Inferior parietal cortex (tissue), 1 donor: Measurements from ENCODE around the gene KLHL30.
"Not testable (repeated sequence)": the region's sequence is repeated elsewhere in the genome, so short reads cannot be mapped to it uniquely, and the experiment has no call there.

Source experiments
- DNase-seq: peaks from one replicate; pipeline ENCODE4 v3.0.0-alpha.2; 2016; ENCODE audit errors: extremely low spot score

KLHL30 gene

DNA sequence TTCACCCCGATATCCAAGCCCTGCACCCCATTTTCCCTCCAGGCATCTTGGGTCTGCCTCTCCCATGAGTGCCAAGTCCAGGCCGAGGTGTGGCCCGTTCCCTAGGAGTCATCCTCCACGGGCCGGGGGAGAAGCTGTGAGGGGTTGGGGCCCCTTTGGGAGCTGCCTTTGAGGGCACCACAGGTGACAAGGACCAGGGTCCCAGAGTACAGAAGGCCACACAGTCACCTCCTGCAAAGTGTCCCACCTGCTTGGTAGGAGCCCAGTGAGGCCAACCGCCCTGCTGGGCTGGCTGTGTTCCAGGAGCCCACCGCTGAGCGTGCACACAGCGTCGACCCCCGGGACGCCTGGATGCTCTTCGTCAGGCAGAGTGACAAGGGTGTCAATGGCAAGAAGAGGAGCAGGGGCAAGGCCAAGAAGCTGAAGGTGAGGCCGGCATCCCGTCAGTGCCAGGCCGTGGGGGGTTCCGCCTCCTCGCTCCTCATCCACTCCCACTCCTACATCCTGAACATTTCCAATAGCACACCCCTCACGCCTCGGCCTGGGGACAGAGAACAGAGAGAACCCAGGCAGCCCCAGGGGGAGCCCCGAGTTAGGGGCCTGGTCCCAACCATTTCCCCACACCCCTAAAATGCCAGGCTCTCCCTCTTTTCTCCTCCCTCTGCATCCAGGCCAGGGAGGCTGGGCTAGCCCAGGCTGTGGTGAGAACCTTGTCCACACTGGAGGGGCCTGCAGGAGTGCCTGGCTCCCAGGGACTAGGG, 23.0 kb downstream of the KLHL30 start:
- DNase-seq = no peak

DNA sequence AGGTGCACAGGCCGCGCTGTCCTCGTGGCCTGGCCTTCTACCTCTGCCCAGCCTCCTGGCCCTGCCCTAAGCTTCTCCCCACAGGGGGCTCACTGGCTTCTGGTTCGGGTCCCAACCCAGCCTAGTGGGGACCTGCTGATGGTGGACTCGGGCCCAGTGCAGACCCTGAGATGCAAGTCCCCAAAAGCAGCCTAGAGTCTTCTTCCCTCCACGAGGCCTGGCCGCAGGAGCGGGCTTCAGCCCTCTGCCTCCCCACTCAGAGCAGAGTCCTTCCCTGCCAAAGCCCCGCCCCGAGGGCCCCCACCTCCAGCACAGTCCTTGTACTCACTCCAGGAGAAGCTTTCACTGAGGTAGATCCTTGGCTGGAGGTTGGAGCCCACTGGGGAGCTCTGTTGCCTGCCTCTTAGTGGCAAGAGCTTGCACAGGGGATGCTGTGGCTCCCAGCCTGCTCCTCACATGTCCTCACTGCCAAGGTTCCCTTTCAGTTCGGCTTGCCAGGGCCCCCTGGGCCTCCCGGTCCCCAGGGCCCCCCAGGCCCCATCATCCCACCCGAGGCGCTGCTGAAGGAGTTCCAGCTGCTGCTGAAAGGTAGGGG, 23.9 kb downstream of the KLHL30 start:
- no peak for DNase-seq

DNA sequence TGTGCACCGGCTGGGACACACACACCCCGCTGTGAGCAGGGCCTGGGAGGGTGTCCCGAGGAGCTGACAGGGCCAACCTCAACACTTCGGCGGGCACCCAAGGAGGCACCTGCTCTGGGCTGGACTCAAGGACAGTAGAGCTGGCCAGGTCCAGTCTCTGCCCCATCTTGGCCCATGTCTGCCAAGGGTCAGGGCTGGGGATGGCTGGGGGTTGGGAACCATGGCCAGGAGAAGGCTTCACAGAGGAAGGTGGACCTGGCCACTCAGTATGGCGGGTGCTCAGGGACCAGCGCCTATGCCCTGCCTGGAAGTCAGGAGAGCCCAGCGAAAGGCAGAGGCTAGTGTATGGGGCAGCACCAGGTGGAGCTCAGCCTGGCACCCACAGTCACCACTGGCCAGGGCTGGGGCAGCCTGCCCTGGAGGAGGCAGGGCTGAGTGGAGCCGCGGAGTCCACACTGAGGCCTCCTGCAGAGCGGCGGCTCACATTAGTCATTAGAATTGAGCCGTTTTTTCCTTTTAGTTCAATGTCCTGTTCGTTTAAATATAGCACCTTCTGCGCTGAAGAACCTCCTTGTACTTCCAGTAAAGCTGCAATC, 24.5 kb downstream of the KLHL30 start:
- DNase-seq = no peak

DNA sequence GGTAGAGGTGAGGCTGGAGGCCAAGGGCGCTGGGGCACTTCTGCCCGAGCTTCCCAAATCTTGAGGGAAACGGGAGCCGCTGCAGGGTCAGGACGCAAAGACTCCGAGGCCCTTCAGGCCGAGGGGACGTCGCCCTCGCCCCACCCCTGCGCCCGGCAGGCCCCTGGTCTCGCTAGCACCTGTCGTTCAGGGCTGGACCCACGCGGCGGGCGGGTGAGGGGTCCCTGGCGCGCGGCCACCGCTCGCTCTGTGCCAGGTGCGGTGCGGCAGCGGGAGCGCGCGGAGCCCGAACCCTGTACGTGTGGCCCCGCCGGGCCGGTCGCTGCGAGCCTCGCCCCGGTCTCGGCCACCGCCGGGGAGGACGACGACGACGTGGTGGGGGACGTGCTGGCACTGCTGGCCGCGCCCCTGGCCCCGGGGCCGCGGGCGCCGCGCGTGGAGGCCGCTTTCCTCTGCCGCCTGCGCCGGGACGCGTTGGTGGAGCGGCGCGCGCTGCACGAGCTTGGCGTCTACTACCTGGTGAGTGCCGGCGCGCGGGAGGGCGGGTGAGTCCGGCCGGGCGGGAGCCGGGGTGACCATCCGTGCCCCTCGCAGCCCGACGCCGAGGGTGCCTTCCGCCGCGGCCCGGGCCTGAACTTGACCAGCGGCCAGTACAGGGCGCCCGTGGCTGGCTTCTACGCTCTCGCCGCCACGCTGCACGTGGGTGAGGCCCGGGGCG, 25.2 kb downstream of the KLHL30 start:
- no peak for DNase-seq

DNA sequence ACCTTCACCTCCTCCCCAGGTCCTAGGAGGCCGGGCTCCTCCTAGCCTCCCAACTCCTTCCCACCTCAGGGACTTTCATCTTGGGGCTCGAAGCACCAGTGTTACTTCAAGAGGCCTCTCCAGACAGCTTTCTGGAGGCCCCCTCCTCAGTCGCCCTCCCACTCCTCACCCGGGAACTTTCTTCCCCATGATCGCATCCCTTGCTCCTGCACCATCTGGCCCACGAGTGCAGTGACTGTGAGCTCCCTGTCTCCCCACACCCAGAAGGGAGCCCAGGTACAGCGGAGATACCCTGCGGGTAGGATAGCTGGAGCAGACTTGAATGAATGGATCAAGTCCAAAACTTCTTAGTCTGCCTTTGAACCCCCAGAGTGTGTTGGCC, 26.4 kb downstream of the KLHL30 start:
- DNase-seq = no peak

DNA sequence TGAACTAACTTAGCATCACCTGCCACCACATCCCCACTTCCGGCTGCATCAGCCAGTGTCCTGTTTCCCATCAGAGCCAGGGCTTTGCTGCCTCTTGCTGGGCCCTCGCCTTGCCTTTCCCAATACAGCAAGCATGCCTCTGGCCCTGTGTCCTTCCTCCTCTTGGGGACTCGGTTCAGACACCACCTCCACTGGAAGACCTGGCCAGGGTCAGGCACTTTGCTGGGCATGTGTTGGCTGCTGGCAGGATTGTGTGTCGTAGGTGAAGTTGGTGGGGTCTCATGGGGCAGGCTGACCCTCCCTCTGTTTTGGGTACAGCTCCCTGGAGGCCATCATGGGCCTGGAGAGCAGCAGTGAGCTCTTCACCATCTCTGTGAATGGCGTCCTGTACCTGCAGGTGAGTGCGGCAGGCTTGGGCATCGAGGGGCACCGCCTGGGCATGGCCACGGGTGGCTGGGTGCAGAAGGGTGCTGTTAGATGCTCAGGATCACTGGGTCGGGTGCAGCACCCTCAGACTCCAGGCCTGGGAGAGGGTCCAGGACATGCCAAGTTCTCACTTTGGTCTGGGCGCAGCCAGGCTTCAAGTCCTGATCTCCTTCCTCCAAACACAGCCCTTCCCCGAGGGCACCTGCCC, 26.9 kb downstream of the KLHL30 start:
- DNase-seq = no peak

DNA sequence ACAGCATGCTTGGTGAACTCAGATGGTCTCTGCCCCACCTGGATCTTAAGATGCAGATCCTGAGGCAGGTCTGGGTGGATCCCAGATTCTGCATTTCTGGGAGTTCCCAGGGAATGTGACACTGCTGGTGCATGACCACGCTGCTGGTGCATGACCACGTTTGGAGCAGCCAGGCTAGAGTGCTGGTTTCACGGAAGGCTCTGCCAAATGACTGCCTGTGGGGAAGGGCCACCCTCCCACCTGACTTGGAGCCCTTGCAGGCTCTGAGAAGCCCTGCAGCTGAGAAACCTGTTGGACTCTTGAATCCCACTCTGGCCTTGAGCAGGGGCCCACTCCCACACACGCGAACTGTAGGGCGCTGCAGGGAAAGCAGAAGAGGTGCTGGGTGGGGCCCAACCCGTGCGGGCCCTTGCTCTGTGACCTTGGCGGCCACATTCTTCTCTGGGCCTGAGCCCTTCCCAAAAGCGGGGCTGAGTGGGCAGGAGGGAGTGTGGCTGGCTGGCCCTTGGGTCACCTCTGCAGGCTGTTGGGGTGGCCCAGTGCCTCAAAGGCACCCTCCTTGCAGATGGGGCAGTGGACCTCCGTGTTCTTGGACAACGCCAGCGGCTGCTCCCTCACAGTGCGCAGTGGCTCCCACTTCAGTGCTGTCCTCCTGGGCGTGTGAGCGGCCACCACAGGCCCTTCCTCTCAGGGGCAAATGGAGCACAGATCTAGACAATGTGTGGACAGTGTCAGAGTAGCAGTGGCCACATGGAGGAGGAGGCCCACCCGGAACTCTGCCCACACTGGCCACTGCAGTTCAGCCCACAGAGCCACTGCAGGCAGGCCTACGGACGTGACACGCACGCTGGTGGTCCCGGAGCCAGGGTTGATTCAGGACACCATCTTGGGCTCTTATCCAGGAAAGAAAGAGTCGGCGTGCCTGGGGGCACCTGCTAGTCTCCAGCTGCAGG, 28.2 kb downstream of the KLHL30 start:
- no peak for DNase-seq

DNA sequence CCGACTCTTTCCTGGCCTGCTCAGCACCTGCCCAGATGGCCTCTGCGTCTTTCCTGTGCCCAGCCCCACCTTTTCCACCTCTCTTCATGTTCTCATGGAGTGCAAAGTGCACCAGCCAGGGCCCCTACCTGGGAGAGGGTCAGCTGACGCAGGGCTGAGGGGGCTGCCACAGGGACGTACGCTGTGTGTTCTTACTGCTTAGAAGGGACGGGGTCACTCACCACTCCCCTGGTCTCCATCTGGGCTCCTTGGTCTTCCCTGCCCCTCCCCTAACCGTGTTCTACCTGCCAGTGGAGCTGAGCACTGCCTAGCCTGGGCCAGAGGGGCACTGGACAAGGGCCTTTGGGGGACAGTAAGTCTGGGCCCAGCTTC, 28.9 kb downstream of the KLHL30 start:
- DNase-seq = no peak

DNA sequence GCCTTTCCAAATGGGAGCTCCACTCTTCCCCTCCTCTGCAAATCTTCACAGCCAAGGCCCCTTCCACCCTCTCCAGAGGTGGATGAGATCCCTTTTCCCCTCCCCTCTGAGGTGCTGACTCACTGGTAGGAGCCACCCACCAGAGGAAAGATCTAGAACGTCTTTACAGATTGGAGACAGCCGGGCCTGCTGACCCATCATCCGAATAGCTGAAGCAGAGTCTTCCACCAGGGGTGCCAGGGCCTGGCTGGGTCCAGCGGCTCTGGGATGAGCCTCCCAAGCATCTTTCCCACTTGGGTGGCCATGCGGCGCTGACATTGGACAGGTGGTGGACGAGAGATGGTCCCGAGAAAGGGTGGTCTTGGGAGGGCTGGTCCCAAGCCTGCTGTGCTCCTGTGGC, 29.3 kb downstream of the KLHL30 start:
- DNase-seq = no peak

DNA sequence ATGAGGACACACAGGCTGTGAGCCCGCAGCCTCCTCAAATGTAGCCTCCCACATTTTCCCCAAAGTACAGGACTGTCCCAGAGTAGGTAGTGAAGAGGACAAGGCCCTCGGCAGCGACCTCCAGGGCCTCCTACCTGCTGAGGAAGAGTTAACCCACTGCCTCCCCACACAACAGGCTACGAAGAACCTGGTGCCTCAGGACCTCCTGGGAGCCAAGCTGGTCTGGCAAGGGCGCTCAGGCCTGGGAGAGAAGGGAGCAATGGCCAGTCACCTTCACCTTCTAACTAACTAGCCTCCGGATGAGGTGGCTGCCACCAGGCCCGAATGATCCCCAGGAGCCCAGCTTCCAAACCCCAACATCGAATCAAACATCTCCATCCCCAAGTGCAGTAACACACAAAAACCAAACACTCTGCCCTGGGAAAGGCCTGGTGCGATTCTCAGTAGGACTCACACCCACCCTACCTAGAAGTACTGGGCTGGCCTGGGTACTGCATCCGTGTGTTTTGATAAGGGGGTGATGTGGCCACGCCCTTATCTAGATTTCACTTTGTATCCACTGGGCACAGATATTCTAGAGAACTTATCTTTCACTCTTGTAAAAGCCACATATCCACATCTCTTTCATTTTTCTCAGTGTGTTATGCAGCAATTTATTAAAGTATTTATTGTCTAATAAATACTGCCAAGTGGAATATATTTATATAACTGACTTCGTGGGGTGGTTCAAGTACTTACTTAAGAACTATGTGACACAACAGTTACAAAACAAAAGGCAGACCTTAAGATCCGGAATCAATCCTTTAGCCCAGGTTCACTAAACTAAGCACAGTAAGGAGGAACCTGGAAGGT, 30.0 kb downstream of the KLHL30 start:
- DNase-seq = no peak

DNA sequence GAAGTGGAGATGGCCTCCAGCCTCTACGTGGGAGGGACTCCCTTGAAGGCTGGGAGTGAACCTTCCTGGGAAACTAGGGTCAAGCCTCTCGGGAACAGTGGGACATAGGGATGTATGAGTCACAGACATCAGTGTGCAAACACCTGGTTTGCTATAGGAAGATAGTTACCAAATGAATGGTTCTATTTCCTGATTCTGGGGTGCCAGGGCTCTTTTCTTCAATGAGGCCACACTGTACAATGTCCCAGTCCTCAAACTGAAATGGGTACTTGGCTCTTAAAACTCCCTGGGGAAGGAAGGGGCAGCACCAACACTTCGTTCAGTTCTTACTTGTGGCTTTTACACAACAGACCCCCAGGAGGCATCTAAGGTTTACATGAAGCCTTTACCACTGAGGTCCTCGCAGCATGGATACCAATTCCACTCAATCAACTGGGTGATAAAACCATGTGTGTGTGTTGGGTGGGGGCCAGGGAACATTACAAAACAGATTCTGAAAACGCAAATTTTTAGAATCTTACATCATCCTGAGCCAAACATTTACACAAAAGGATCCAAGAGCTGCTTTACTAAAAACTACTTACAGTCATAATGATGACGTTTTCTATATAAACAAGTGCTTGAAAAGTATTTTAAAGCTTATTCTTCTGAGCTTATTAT, 30.7 kb downstream of the KLHL30 start:
- DNase-seq = no peak

DNA sequence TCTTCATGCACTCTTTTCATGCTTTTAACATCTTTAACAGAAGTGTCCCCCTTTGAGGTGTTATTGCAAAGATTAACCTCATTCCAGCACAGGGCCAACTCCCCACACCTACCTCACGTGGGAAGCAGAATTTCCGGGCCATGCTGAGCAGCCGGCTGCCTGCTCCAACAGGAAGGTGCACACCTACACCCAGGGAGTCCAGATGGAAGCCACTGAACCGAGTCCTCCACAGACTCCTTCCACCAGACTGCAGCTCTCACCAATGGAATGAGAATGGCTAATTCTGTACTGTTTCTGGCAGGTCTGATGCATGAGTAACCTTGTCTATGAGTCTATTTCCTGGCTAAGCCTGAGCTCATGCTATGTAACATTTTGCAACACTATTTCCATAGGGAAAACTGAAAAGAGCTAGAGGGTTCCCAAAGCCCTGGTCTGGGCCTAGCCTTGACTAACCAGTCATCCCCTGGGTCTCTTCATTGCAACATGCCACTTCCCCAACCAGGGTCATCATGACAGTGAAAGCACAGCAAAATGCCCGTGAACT, 31.3 kb downstream of the KLHL30 start:
- DNase-seq = no peak

DNA sequence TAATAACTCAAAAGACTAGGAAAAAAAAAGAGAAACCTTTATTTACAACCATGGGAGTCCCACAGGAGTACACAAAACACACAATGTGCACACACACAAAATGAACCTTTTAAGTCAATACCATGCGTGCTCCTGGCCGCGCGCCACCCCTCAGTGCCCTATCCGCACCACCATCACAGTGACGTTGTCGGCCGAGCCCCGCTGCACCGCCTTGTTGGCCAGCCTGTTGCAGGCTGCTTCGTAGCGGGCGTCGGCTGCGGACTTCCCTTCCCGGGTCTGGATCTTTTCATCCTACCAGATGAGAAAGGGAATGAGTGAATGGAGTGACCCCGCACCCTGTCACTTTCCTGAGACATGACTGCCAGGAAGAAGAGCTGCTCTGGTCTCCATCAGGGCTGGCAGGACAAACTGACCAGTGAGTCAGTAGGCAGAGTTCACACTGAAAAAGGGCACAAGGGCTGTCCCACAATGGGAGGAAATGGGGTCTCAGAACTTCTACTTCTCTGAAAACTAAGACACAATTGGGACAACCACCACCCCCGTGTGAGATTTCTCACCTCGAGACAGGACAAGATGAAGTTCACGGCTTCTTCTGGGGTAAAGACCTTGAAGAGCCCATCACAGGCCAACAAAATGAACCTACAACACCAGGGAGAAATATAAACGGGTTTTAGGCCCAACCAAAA, 32.1 kb downstream of the KLHL30 start:
- no peak for DNase-seq

DNA sequence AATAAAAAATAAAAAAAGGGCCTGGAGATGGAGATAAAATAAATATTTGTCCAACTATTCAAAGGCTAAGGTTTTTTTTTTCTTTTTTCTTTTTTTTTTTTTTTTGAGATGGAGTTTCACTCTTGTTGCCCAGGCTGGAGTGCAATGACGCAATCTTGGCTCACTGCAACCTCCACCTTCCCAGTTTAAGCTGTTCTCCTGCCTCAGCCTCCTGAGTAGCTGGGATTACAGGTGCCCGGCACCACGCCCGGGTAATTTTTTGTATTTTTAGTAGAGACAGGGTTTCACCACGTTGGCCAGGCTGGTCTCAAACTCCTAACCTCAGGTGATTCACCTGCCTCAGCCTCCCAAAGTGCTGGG, 32.6 kb downstream of the KLHL30 start:
- not testable (repeated sequence) for DNase-seq

DNA sequence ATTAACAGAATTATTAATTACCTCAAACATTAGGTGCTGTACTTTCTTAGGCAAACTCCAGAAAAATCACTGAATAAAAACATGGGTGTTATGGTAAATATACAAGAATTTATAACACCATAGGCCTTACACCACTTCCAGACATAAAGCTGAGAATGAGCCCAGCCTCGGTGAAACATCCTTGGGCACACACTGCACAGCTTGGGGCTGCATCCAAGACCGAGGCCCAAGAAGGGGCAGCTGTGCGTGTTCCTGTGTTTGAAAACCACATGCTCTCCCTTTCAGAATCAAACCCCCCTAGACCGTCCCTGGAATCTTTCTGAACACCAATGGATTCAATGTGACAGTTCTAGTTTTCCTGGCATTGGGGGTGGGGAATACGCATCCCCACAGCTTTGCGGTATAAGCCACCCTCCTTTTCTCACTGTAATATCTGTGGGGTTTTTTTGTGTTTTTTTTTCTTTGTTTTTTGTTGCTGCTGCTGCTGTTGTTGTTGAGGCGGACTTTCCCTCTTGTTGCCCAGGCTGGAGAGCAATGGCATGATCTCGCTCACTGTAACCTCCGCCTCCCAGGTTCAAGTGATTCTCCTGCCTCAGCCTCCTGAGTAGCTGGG, 33.2 kb downstream of the KLHL30 start:
- DNase-seq = no peak

DNA sequence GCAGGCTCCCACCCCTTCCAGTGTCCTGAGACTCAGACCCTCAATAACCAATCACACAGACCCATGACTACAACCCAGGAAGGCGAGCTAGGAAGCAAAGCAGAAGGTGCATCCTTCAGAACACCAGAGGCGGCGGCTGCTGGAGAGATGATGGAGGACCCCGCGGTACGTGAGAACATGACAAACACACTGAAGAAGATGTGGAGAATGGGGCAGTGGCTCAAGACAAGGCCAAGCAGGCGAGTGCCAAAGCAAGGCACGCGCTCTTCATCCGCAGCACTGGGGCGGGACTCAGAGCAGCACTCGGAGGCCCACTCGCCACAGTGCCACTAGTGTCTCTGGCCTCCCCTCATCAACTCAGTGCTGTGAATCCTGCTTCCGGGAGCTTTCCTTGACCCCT, 34.0 kb downstream of the KLHL30 start:
- DNase-seq = no peak

DNA sequence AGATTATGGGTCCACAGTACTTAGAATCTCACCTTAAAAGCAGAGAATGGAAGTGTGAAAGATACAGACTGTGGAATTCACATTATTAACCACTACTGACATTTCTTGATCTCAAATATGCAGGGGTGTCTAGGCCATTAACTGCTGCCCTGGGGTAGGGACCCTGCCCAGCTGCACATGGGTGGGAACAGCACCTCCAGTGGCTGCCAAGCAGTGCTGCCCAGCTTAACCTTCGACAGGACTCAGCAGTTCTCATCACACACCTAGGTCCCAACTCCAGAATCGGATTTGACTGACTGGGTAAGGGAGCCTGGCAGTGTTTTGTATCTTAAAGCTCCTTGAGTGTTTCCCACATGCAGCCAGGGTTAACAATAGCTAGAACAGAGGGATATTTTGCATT, 35.2 kb downstream of the KLHL30 start:
- DNase-seq = no peak

DNA sequence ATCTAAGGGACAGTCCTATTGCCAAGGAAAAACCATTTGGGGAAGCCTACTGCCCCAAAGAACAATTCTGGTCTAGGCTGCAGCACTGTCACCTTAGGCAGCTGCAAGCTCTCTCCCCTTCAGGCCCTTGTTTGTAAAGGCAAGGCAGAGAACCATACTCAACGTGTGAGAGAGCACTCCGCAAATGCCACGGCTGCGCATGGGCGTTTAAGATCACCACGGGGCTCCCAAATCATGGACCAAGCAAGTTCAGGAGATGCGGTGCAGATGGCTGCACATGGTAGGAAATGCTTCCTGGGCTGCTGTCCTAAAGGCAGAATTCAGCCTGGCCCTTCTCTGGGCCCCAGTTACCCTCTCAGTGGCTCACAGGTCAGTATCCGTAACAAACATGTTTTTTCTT, 35.8 kb downstream of the KLHL30 start:
- DNase-seq = no peak
